SK-N-SH treated with all-trans-retinoic acid at 6 μM for 48 hours (cell line): ENCODE results near the gene GRPEL2.

Source experiments
- ATAC-seq: fragments of 200-7000 bp; cut with Tn5 transposase; 3 replicates; pipeline ENCODE4 v1.9.1; 2020; ENCODE audit warnings: mild to moderate bottlenecking, moderate library complexity
- ARNTL ChIP-seq: fragments of 450-650 bp; formaldehyde crosslinking; IDR thresholded peaks from 2 replicates; pipeline ENCODE4 v1.5.0; 2020; ENCODE audit warnings: low read depth, mild to moderate bottlenecking, moderate library complexity, borderline replicate concordance
- BACH2 ChIP-seq: fragments of 250-450 bp; sonication (Bioruptor Pico); IDR thresholded peaks from 2 replicates; pipeline ENCODE4 v1.9.0; 2021; ENCODE audit warnings: mild to moderate bottlenecking, borderline replicate concordance
- CSDC2 ChIP-seq: fragments of 250-450 bp; sonication (Bioruptor Pico); IDR thresholded peaks from 2 replicates; pipeline ENCODE4 v1.5.0; 2020; ENCODE audit warnings: mild to moderate bottlenecking, moderate library complexity
- ESRRG ChIP-seq: fragments of 250-450 bp; sonication (Bioruptor Pico); IDR thresholded peaks from 2 replicates; pipeline ENCODE4 v1.6.1; 2021; ENCODE audit warnings: mild to moderate bottlenecking
- GLIS3 ChIP-seq: fragments of 250-450 bp; sonication (Bioruptor Pico); IDR thresholded peaks from 2 replicates; pipeline ENCODE4 v1.5.0; 2020; ENCODE audit warnings: mild to moderate bottlenecking, moderate library complexity
- ISL1 ChIP-seq: fragments of 250-450 bp; sonication (Bioruptor Pico); IDR thresholded peaks from 2 replicates; pipeline ENCODE4 v2.1.2; 2022; ENCODE audit warnings: mild to moderate bottlenecking, moderate library complexity
- PATZ1 ChIP-seq: fragments of 250-450 bp; sonication (Bioruptor Pico); IDR thresholded peaks from 2 replicates; pipeline ENCODE4 v1.8.0; 2020; ENCODE audit warnings: mild to moderate bottlenecking, moderate library complexity, borderline replicate concordance
- PPARA ChIP-seq: fragments of 250-450 bp; sonication (Bioruptor Pico); IDR thresholded peaks from 2 replicates; pipeline ENCODE4 v1.5.0; 2020; ENCODE audit warnings: mild to moderate bottlenecking, borderline replicate concordance
- RARB ChIP-seq: fragments of 250-450 bp; sonication (Bioruptor Pico); IDR thresholded peaks from 2 replicates; pipeline ENCODE4 v1.8.0; 2021; ENCODE audit warnings: mild to moderate bottlenecking, moderate library complexity
- SNAI2 ChIP-seq: fragments of 250-450 bp; sonication (Bioruptor Pico); IDR thresholded peaks from 2 replicates; pipeline ENCODE4 v1.5.0; 2020; ENCODE audit warnings: mild to moderate bottlenecking, moderate library complexity
- TCF4 ChIP-seq: fragments of 250-450 bp; sonication (Bioruptor Pico); IDR thresholded peaks from 2 replicates; pipeline ENCODE4 v1.8.0; 2021; ENCODE audit warnings: mild to moderate bottlenecking, moderate library complexity, borderline replicate concordance
- TOX ChIP-seq: fragments of 250-450 bp; sonication (Bioruptor Pico); IDR thresholded peaks from 2 replicates; pipeline ENCODE4 v1.8.0; 2021; ENCODE audit warnings: mild to moderate bottlenecking, moderate library complexity, borderline replicate concordance
- ZC3H10 ChIP-seq: fragments of 250-450 bp; sonication (Bioruptor Pico); IDR thresholded peaks from 2 replicates; pipeline ENCODE4 v1.5.1; 2021; ENCODE audit warnings: mild to moderate bottlenecking, moderate library complexity
- ZFP3 ChIP-seq: fragments of 250-450 bp; sonication (Bioruptor Pico); IDR thresholded peaks from 2 replicates; pipeline ENCODE4 v1.5.0; 2020; ENCODE audit warnings: mild to moderate bottlenecking, moderate library complexity
- ZFP30 ChIP-seq: fragments of 450-650 bp; formaldehyde crosslinking; IDR thresholded peaks from 2 replicates; pipeline ENCODE4 v1.5.0; 2022; ENCODE audit warnings: mild to moderate bottlenecking, moderate library complexity
- ZNF565 ChIP-seq: fragments of 450-650 bp; formaldehyde crosslinking; conservative IDR thresholded peaks from 2 replicates; pipeline ENCODE4 v1.5.0; 2020; ENCODE audit warnings: low read depth, mild to moderate bottlenecking, moderate library complexity
- ZNF70 ChIP-seq: fragments of 450-650 bp; formaldehyde crosslinking; IDR thresholded peaks from 2 replicates; pipeline ENCODE4 v1.5.0; 2020; ENCODE audit warnings: mild to moderate bottlenecking, moderate library complexity
- TF ChIP-seq, protein P1 (sequence below): fragments of 250-450 bp; sonication (Bioruptor Pico); IDR thresholded peaks from 2 replicates; pipeline ENCODE4 v1.5.1; 2020; ENCODE audit warnings: low read depth, mild to moderate bottlenecking, moderate library complexity
- TF ChIP-seq, protein P2 (sequence below): fragments of 250-450 bp; sonication (Bioruptor Pico); IDR thresholded peaks from 2 replicates; pipeline ENCODE4 v1.8.0; 2021; ENCODE audit warnings: low read depth, mild to moderate bottlenecking, moderate library complexity, borderline replicate concordance
- TF ChIP-seq, protein P3 (sequence below): fragments of 250-450 bp; sonication (Bioruptor Pico); IDR thresholded peaks from 2 replicates; pipeline ENCODE4 v1.5.0; 2020; ENCODE audit warnings: mild to moderate bottlenecking, moderate library complexity

The GRPEL2 gene

DNA sequence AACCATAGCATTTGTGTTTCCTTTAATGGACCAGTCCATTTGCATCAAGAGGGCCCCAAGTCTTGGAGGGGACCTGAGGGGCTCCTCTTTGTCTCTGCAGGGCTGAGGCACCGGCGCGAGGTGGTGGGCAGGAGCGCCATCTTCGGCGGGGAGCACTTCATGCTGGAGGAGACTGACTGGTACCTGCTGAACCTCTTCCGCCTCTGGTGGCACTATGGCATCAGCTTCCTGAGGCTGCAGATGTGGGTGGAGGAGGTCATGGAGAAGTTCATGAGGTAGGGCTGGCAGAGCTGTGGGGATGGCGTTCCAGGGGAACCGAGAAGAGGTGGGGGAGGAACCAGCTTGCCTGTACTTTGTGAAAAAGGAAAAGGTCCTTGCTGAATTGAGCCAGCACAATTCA is 18.6 kb downstream of the GRPEL2 start:
- TF ChIP-seq CSDC2 (CRISPR knock-in tag) (no peak), TCF4 (CRISPR knock-in tag) (no peak)
- no peak for ATAC-seq

- ATAC-seq, result no peak
- TF ChIP-seq ARNTL (CRISPR knock-in tag) (no peak), RARB (CRISPR knock-in tag) (no peak), TOX (CRISPR knock-in tag) (no peak)
- TF ChIP-seq, all 23 proteins: peak for 0
Observed at GRCh38 chr5:149364719-149365118, 19.4 kb downstream of the GRPEL2 start.

GRCh38 chr5:149365418-149365817 is 20.1 kb downstream of the GRPEL2 start:
- no peak for ATAC-seq

GRCh38 chr5:149366169-149366729 is 20.9 kb downstream of the GRPEL2 start:
- ATAC-seq, result no peak
- TF ChIP-seq TCF4 (CRISPR knock-in tag) (no peak), ZFP3 (CRISPR knock-in tag) (no peak), PATZ1 (CRISPR knock-in tag) (no peak), BACH2 (CRISPR knock-in tag) (no peak), TOX (CRISPR knock-in tag) (no peak), GLIS3 (CRISPR knock-in tag) (no peak), PPARA (CRISPR knock-in tag) (no peak), ZNF70 (CRISPR knock-in tag) (no peak), ZNF565 (no peak), ARNTL (CRISPR knock-in tag) (no peak), ZC3H10 (CRISPR knock-in tag) (no peak), ZFP30 (CRISPR knock-in tag) (no peak), SNAI2 (no peak)
- TF ChIP-seq, protein P1, sequence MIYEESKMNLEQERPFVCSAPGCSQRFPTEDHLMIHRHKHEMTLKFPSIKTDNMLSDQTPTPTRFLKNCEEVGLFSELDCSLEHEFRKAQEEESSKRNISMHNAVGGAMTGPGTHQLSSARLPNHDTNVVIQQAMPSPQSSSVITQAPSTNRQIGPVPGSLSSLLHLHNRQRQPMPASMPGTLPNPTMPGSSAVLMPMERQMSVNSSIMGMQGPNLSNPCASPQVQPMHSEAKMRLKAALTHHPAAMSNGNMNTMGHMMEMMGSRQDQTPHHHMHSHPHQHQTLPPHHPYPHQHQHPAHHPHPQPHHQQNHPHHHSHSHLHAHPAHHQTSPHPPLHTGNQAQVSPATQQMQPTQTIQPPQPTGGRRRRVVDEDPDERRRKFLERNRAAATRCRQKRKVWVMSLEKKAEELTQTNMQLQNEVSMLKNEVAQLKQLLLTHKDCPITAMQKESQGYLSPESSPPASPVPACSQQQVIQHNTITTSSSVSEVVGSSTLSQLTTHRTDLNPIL (CRISPR knock-in tag), result no peak
- TF ChIP-seq, protein P2, sequence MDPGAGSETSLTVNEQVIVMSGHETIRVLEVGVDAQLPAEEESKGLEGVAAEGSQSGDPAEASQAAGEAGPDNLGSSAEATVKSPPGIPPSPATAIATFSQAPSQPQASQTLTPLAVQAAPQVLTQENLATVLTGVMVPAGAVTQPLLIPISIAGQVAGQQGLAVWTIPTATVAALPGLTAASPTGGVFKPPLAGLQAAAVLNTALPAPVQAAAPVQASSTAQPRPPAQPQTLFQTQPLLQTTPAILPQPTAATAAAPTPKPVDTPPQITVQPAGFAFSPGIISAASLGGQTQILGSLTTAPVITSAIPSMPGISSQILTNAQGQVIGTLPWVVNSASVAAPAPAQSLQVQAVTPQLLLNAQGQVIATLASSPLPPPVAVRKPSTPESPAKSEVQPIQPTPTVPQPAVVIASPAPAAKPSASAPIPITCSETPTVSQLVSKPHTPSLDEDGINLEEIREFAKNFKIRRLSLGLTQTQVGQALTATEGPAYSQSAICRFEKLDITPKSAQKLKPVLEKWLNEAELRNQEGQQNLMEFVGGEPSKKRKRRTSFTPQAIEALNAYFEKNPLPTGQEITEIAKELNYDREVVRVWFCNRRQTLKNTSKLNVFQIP (CRISPR knock-in tag), result no peak
- TF ChIP-seq, protein P3, sequence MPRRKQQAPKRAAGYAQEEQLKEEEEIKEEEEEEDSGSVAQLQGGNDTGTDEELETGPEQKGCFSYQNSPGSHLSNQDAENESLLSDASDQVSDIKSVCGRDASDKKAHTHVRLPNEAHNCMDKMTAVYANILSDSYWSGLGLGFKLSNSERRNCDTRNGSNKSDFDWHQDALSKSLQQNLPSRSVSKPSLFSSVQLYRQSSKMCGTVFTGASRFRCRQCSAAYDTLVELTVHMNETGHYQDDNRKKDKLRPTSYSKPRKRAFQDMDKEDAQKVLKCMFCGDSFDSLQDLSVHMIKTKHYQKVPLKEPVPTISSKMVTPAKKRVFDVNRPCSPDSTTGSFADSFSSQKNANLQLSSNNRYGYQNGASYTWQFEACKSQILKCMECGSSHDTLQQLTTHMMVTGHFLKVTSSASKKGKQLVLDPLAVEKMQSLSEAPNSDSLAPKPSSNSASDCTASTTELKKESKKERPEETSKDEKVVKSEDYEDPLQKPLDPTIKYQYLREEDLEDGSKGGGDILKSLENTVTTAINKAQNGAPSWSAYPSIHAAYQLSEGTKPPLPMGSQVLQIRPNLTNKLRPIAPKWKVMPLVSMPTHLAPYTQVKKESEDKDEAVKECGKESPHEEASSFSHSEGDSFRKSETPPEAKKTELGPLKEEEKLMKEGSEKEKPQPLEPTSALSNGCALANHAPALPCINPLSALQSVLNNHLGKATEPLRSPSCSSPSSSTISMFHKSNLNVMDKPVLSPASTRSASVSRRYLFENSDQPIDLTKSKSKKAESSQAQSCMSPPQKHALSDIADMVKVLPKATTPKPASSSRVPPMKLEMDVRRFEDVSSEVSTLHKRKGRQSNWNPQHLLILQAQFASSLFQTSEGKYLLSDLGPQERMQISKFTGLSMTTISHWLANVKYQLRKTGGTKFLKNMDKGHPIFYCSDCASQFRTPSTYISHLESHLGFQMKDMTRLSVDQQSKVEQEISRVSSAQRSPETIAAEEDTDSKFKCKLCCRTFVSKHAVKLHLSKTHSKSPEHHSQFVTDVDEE (CRISPR knock-in tag), result no peak

More at GRCh38 chr5:149365418-149365817, 20.1 kb downstream of the GRPEL2 start:
- no peak for TF ChIP-seq ESRRG
- TF ChIP-seq ZFP3 (CRISPR knock-in tag), result no peak
- no peak for TF ChIP-seq PPARA (CRISPR knock-in tag)
- no peak for TF ChIP-seq TOX (CRISPR knock-in tag)
- TF ChIP-seq CSDC2 (CRISPR knock-in tag), result no peak
- TF ChIP-seq ARNTL (CRISPR knock-in tag), result no peak
- no peak for TF ChIP-seq ZC3H10 (CRISPR knock-in tag)
- TF ChIP-seq ISL1 (CRISPR knock-in tag), result no peak
- TF ChIP-seq, protein P1 (CRISPR knock-in tag), result no peak
- no peak for TF ChIP-seq BACH2 (CRISPR knock-in tag)
- TF ChIP-seq, protein P2 (CRISPR knock-in tag), result no peak
